NCI-H748 (cell line): Measurements from ENCODE around the gene PGGT1B.
"Not testable (repeated sequence)": the region's sequence is repeated elsewhere in the genome, so short reads cannot be mapped to it uniquely, and the experiment has no call there.

Source experiments
- DNase-seq: peaks from one replicate; lab custom pipeline; 2025; ENCODE audit not compliant: unreplicated experiment; lab: John Stamatoyannopoulos, UW

PGGT1B gene

GRCh38 chr5:115260248-115260647 lies 2.4 kb downstream of the PGGT1B start:
- no peak for DNase-seq

DNA sequence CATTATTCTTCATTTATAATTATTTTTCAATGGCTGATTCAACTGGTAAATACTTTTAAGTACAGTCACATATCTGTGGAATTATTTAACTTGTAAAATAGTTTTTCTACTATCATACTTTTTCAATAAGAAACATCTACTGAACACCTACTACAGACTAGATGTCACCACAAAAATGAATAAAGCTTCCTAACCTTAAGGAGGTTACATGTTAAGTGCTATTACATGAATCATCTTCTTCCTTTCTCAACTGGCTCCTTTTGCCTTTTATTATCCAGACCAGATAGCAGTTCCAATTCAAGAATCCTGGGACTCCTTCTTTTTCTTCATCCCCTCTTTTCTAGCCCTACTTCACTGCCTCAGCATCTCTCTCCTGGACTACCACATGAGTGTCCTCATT lies 4.7 kb downstream of the PGGT1B start:
- DNase-seq: no peak

- not testable (repeated sequence) for DNase-seq
Observed at GRCh38 chr5:115249379-115249778, 13.3 kb downstream of the PGGT1B start.

- peak; percentile 54 for DNase-seq
Observed at GRCh38 chr5:115246361-115246991, 16.2 kb downstream of the PGGT1B start.

GRCh38 chr5:115243412-115243811 lies 19.3 kb downstream of the PGGT1B start:
- DNase-seq: no peak

GRCh38 chr5:115241881-115242642 lies 20.6 kb downstream of the PGGT1B start:
- DNase-seq: no peak

GRCh38 chr5:115237066-115237465 lies 25.6 kb downstream of the PGGT1B start:
- DNase-seq: no peak

- DNase-seq: no peak
Observed at GRCh38 chr5:115236599-115236998, 26.1 kb downstream of the PGGT1B start.

- DNase-seq: no peak
Observed at GRCh38 chr5:115231598-115231997, 31.1 kb downstream of the PGGT1B start.

DNA sequence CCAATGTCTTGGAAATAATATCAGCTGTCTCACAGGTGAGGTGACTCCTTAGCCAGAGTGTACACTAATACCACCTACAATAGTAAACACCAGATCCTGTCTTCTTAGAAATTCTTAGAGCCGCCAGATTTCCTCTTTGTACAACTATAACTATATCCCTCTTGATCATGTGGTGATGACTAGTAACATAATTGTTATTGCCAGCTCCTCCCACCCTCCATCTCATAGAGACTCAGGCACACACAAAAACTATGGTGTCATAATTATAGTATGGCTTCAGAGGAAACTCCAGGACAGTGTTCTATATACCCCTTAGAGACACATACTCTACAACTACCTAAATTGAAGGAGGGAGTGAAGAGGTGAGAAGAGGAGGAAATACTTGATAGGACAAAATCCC lies 33.1 kb downstream of the PGGT1B start:
- DNase-seq: no peak

- no peak for DNase-seq
Observed at GRCh38 chr5:115227281-115227680, 35.4 kb downstream of the PGGT1B start.

DNA sequence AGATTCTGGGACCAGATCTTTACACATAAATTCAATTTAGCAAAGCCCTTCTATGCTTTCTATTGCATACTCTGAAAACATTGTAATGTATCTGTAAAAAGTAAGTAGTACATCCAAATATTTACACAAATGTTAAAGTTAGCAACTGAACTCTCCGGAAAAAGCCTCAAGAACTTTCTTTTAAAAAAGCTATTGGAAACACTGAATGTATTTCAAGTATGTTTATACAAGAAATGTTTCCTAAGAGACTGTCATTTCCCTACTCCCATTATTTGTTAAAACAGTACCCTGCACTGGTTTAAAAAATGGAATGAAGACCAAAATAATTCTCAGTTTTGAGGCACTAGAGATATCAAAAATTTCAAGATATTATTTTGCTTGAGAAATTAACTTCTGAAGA lies 48.1 kb downstream of the PGGT1B start:
- no peak for DNase-seq

- DNase-seq: no peak
Observed at GRCh38 chr5:115209279-115209678, 53.4 kb downstream of the PGGT1B start.

- DNase-seq: no peak
Observed at GRCh38 chr5:115202952-115203351, 59.7 kb downstream of the PGGT1B start.

DNA sequence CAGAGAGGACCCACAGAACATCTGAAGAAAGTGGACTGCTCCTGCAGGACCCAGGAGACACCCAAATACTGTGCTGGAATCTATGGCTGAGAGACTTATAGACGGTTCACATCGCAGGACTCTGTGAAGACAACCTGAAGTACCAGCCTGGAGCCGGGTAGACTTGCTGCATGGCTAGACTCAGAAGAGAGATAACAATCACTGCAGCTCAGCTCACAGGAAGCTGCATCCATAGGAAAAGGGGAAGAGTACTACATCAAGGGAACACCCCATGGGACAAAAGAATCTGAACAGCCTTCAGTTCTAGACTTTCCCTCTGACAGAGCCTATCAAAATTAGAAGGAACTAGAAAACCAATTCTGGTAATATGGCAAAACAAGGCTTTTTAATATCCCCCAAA lies 66.5 kb downstream of the PGGT1B start:
- DNase-seq: no peak

DNA sequence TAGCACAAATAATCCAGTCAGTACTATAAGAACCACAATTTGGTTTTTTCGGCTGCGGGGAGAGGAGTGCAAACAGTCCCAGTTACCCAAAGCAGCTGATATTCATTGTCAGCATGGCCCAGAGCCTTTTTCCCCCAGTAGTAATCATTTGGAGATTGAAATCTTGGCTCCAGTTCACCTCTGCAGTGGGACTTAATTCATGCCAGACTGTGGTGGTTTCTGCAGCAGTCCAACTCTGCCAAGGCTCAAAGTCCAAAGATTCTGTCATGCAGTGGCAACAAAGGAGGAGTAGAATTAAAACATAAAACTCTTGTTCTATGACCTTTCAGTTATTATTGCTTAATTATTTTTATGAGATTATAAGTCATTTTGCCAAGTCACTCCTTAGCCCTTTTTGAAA lies 68.0 kb downstream of the PGGT1B start:
- DNase-seq: no peak

- DNase-seq: no peak
Observed at GRCh38 chr5:115193295-115193694, 69.4 kb downstream of the PGGT1B start.

- no peak for DNase-seq
Observed at GRCh38 chr5:115192098-115192497, 70.6 kb downstream of the PGGT1B start.

DNA sequence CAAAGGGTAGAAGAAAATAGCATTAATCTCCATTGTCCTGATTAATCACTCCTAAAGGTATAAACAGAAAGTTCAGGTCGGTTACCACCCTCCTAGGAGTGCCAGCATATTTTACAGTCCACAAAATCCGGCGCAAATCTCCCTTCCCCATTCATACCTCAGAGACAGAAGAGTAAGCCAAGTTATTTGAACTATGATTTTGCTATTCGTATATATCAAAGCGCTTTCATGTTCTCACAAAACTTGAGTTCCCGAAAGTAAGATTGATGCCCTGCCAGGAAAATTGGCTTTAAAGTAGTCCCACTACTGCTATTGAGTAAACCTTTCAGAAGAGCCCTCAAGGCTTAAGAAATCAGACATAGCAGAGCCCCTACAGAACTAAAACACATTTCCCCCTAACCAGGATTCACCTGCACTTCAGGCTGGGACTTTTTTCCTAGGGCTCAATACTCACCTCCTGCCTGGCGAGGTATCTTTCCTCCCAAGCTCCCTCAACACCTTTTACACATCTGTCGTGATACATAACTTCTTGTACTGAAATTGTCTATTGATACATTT lies 71.1 kb downstream of the PGGT1B start:
- DNase-seq: no peak

GRCh38 chr5:115190388-115190787 lies 72.3 kb downstream of the PGGT1B start:
- no peak for DNase-seq

DNA sequence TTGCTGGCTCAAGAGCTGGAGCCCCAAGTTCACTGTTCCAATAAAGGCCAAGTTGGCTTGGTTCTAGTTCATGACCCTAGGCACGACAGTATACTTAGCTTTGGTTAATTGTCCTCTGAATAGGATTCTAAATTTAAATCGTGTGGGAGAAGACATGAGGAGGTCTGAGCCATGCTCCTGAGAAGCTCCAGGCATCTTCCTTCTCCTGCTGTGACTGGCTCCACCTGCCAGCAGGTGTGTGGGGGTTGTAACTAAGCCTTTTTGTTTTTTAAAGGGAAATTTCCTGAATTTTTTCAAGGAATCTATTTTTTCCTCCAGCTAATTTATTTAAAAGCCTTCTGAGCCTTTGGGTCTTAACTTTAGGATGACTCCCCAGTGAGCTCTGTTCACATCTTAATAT lies 72.8 kb downstream of the PGGT1B start:
- no peak for DNase-seq

GRCh38 chr5:115186794-115187193 lies 75.9 kb downstream of the PGGT1B start:
- DNase-seq: no peak
